Cardiac septum (tissue), 1 donor: ENCODE results near the gene SYVN1. TPM values are rescaled to one million over a fixed set of nuclear protein-coding genes. Genes with fewer than 3 reads are reported as not detected.
A peak's percentile ranks its signal among the peaks of the same experiment; 100 is the strongest.

ENCODE experiments used
- DNase-seq: peaks from one replicate; pipeline ENCODE4 v3.0.0-alpha.2; 2020; ENCODE audit warnings: low spot score
- intact Hi-C: fragments of 100-400 bp; cut with DNase I; formaldehyde crosslinking; loops from one replicate; pipeline ENCODE4 v1.14.0; 2022
- total RNA-seq: library from RNA; stranded (reverse); fragmentation: NEBNext Ultra II Directional; extraction: Animal tissue kit (Norgen Biotek cat#: 25700); gene quantifications from one replicate; pipeline ENCODE4 v1.2.1, GENCODE V29; 2021
- donor health status: DM: no; HTN: no; CAD: no.

Gene SYVN1
- total RNA-seq, 1 donor from 2014 or later: 25.2 TPM

GRCh38 chr11:65116370-65117205, 17.7 kb downstream of the SYVN1 start:
- no peak for DNase-seq

GRCh38 chr11:65115361-65116082, 18.8 kb downstream of the SYVN1 start:
- intact Hi-C loops: loop anchor here (2.0 to 5.0 kb wide), 3 partner anchors 31 to 103 kb away; partner anchors contain the start of genes ARL2, CDCA5, SAC3D1 and ZFPL1
- DNase-seq: no peak

More at GRCh38 chr11:65116370-65117205, 17.7 kb downstream of the SYVN1 start:
- intact Hi-C loops: loop anchor here (2.0 to 5.0 kb wide), 3 partner anchors 32 to 104 kb away; partner anchors contain the start of genes ARL2, CDCA5, SAC3D1 and ZFPL1

GRCh38 chr11:65114538-65115171, 19.7 kb downstream of the SYVN1 start:
- intact Hi-C loops: loop anchor here (5.0 kb wide), 2 partner anchors 72 to 102 kb away; partner anchors contain the start of genes ARL2 and SAC3D1
- no peak for DNase-seq

- intact Hi-C loops: no loop called here
- DNase-seq: no peak
These were observed 20.5 kb downstream of the SYVN1 start for GRCh38 chr11:65113839-65114238.

GRCh38 chr11:65113361-65113756, 21.0 kb downstream of the SYVN1 start:
- no peak for DNase-seq
- intact Hi-C loops: no loop called here

- DNase-seq: no peak
- intact Hi-C loops: no loop called here
These were observed 21.6 kb downstream of the SYVN1 start for GRCh38 chr11:65112546-65113360.

- intact Hi-C loops: no loop called here
These were observed 22.4 kb downstream of the SYVN1 start, which contains the start of gene TM7SF2 for GRCh38 chr11:65111744-65112545. TM7SF2 (plus strand) TSS chr11:65111872; CDS start chr11:65112016, 144 bp downstream.

GRCh38 chr11:65111159-65111743, 23.1 kb downstream of the SYVN1 start:
- intact Hi-C loops: no loop called here
- no peak for DNase-seq

More at GRCh38 chr11:65111744-65112545, 22.4 kb downstream of the SYVN1 start, which contains the start of gene TM7SF2:
- peak; percentile 98 for DNase-seq

GRCh38 chr11:65110354-65110861, 23.9 kb downstream of the SYVN1 start:
- intact Hi-C loops: no loop called here
- DNase-seq: peak; percentile 92

- intact Hi-C loops: no loop called here
- no peak for DNase-seq
These were observed 24.8 kb downstream of the SYVN1 start for GRCh38 chr11:65109231-65110198.

GRCh38 chr11:65108469-65109123, 25.7 kb downstream of the SYVN1 start:
- DNase-seq: no peak
- intact Hi-C loops: no loop called here

GRCh38 chr11:65107751-65108468, 26.4 kb downstream of the SYVN1 start:
- no peak for DNase-seq
- intact Hi-C loops: no loop called here

- intact Hi-C loops: no loop called here
- DNase-seq: no peak
These were observed 27.2 kb downstream of the SYVN1 start for GRCh38 chr11:65107078-65107477.

- intact Hi-C loops: no loop called here
- DNase-seq: no peak
These were observed 29.7 kb downstream of the SYVN1 start for GRCh38 chr11:65104628-65105027.

GRCh38 chr11:65103476-65103875, 30.8 kb downstream of the SYVN1 start:
- intact Hi-C loops: no loop called here
- DNase-seq: no peak
